ENCODE results near the gene SCAMP1.

Gene SCAMP1

DNA sequence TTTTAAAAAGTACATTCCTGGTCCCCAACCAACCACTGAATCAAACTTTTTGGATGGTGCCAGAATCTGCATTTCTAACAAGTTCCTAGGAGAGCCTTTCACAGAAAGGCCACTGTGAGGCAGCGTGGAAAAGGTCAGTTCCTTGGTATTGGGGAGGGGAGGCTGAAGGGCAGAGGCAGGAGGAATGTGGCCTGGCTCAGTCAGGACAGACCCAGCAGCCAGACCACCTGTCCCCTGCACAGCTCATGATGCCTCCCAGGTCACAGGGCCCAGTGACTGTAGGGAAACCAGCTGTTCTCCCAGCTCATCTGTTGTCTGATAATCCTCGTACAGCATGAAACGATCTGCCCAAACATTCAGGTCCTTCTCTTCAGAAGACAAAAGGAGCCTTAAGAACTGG, 155.3 kb downstream of the SCAMP1 start:
- no peak for DNase-seq

DNA sequence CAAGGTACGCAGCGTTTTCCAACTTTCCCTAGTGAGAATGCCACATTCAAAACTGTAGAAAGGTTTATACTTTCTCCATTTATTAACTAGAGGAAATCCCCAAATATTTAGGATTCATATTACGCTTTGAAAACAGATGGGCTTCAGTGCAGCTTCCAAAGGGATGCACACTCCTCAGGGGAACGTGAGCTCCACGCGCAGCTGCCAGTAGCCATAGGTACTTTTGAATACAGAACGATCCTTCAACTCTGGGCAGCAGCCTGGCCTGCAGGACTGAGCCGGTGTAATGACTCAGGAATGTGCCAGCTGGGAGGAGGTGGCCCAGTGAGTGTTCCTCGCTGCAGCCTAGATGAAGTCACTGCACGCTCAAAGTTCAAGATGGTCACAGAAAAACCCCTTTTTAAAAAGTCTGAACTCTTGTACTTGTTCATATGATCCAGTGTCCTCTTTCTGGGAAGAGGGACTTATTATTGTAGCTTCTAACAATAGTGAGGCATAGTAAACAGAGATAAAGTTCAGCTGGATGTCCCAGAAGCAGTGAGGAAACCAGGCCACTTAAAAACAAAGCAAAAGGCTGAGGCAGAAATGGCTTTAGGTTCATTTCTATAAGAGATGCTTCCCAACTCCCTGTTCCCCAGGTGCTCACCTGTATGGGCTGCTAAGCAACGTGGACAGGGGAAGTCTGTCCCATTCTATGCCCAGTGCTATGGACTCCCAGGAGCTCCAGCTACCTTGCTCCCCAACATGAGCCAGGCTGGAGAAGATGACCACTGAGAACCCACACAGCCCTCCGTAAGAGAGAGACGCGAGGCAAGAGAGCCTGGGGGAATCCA, 158.2 kb downstream of the SCAMP1 start:
- DNase-seq = no peak

DNA sequence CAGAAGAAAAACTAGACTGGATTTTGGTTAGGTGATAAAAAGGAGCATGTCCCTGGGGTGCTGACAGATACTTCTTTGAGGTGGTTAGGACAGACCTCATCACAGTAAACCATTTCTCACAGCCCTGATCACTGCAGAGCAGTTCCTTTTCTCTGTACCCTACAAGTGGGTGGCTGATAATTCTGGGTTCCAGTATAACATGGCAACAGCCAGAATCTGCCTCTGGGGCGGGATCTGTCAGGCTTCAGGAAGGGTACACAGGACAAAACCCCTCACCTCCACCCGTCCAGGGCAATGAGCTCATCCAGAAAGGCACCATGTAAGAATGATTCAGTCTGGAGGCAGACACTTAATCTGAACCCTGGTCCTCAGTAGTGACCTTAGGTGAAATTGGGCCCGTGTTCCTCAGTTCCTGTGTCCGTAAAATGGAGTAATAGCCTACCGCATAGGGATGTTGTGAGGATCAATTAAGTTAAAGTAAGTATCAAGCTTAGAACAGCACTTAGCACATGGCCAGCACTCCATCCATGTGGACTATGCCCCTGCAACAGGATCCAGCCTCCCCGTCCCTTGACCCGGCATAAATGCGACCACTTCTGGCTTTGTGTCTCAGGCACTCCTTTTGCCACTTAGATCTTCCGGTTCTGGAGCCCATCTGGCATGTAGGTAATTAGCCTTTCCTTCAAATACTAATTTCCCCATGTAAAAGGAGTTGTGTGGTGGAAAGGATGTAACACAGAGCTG, 159.0 kb downstream of the SCAMP1 start:
- DNase-seq = no peak

DNA sequence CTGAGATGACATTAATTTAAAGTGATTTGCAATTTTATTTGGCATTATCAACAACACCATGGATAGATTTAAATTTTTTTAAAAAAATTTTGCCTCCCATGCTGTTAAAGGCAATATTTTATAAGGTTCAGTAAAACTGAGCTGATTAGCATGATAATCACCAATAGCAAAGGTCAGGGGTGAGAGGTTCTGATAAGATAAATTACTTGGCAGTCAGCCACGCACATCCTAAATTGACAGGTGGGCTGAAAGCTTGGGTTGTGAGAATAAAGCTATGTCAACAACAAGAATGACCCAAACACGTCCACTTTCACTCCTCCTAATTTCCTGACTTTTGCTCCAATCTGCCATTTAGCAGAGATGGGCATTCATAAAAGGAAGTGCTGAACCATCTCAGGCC, 161.0 kb downstream of the SCAMP1 start:
- no peak for DNase-seq

DNA sequence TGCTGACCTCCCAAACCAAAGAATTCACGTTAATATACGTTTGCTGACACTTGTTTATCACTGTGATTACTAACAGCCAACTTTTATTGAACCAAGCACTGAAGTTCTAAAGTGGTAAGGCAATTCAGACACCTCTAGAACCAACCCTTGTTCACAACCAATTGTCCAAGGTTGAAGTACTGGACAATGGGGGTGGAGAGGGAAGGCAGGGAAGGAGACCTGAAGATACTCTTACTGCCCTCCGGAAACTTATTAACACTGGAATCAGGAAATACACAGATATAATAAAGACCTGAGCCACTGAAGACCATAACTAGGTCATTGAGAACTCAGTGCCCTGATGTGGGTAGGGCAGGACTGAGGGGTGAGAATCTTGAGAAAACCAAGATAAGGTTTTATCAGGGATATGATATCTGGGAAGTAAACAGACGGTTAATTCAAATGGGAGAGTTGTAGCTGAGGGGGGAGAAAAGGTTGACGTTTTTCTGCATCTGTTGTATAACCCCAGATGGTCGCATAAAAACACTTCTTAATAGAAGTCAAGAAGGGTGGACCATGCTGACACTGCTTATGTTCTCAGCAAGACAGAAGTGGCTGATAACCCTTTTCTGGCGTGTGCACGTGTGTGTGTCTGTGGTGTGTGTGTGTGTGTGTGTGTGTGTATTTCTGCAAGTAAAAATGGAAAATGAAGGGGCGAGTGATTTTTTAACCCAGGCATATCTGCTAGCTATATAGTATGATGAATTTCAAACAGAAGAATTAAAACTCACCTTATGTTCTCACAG, 162.3 kb downstream of the SCAMP1 start:
- no peak for DNase-seq

DNA sequence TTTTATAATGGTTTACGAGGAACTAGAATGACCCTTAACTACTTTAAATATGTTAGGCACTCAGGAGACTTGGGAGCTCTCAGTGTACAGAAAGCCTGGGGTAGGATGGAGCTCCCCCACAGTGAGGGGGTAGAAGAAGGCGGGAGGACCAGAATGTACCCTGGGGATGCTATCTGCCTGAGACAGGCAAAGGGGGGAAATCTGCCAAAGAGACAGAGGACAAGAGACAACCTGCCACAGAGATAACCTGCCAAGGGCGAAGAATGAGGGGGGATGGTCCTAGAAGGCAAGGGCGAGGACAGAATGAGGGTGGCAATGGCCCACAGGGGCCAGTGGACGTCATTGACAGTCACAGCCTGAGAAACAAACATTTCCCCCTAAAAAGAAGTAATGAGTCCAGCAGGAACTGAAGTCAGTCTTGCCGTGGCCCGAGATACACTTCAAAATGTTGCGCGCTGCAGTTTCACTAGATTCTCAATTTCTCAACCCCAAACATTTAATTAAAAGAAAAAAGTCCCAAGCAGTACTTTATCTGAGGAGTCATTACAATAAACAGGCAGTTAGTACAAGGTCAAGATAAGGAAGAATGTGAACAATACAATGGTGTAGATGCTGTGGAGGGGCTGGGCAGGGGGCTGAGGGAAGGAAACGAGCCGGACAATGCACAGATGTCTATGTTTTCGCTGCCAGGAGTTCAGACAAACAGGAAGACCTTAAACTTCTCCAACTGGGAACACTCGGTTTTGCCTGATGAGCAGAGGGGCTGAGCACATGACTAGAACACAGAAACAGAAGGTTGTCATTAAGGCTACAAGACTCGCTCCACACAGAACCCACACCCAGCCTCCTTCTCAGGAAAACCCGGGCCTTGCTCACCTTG, 163.1 kb downstream of the SCAMP1 start:
- DNase-seq = no peak

DNA sequence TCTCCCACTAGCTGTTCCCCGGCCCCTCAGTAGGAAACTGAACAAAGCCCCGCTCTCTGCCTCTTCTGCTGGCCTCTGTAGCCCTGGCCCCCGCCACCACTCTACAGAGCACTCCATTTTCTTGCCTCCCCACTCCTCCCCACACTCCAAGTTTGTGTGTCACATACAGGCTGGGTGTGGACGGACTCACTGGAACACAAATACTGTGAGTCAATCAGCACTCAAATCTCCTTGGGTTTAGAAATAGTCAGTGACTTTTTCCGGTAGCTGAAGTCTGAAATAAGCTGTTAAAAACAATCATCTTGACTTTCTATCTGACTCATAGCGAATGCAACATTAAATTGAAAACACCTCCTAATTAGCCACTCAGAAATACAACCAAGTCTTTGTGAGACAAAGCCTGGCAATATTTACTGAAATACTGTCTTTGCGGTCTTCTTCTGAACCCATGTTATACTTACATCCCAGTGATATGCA, 165.7 kb downstream of the SCAMP1 start:
- no peak for DNase-seq

DNA sequence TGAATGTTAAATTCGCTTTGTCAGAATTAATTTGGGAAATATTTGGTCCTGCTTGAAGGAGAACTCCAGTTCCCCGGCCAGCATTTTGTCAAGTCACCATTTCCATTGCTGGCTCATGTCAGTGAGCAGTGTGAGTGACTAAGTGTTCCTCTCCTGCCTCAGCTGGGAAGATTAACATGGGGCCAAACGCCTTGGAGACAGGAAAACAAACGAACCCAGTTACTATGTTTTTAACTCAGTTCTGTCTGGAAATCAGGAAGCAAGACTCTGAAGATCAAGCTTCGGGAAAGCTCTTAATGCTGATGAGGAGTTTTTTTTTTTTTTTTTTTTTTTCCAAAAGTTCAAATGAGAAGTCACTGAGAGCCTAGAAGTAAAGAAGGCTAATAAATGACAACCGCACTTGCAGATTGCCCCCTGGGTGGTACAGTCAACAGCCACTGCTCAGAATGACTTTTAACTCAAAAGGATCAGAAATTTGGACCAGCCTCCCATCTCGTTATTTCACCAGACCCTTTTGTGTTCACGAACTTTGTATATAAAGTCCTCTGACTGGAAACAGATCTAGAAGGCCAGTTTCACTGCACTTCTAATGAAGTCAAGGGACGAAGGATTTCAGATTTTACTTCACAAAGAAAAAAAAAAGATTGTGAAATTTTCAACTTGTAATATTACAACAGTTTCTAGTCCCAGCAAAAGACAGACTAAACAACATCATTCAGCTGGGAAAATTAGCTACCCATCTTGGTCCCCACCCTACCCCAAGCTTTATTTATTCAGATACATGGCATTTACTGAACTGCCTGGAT, 166.8 kb downstream of the SCAMP1 start:
- no peak for DNase-seq

DNA sequence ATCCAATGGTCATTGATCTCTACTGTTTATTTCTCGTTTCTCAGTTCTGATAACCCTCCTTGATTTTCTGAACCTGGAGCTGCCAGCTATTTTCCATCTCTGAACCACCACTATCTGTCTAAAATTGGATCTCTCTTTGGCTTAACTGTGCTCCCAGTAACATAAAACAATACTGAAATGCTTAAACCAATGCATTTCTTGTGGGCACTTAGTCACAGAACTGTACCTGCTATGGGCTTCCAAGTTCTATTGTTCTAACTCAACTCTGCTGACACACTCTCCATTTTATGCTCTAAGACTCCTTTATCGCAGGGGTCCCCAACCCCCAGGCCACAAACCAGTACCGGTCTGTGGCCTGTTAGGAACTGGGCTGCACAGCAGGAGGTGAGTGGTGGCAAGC, 167.5 kb downstream of the SCAMP1 start:
- DNase-seq = no peak

All from CD4-positive, alpha-beta T cell treated with Interleukin-10 for 1 hour (primary cell).